T-cell (primary cell): Measurements from ENCODE around the gene DLG1. TPM values are rescaled to one million over a fixed set of nuclear protein-coding genes. Genes with fewer than 3 reads are reported as not detected.
A peak's percentile ranks its signal among the peaks of the same experiment; 100 is the strongest.

Experiments
- ATAC-seq, 4 experiments: fragments of 200-7000 bp in 3 of 4; fragments of 150-1000 bp in 1 of 4; cut with Tn5 transposase; replicated peaks in 1 of 4; 1 replicate in 3 of 4; 2 replicates in 1 of 4; pipeline ENCODE4 v1.10.0; 2021; ENCODE audit warnings: moderate library complexity in 3 of 4, mild to moderate bottlenecking in 2 of 4, moderate number of reproducible peaks in 1 of 4
- CTCF ChIA-PET, 2 donors: fragments of 300-600 bp; sonication (Branson Sonifier 250); formaldehyde crosslinking; loops; one replicate each; lab custom pipeline; 2022; ENCODE audit warnings: antibody characterized with exemption in 2 of 2; lab: Charles Lee
- POLR2A ChIA-PET, 2 donors: fragments of 300-600 bp; sonication (Branson Sonifier 250); formaldehyde crosslinking; loops; one replicate each; lab custom pipeline; 2022; ENCODE audit warnings: antibody characterized with exemption in 2 of 2; lab: Charles Lee
- DNase-seq, 35 experiments: peaks; one replicate each; pipeline versions ENCODE4 v3.0.0 to v3.0.0-alpha.2; 2013 to 2023
- H3K27ac ChIP-seq: one replicate; pipeline ENCODE4 v1.5.1; 2013; ENCODE audit warnings: low read length
- H3K27me3 ChIP-seq, 2 experiments: replicated peaks in 1 of 2; 1 replicate in 1 of 2; 2 replicates in 1 of 2; pipeline versions ENCODE4 v1.6.1 to v1.7.0; 2013; ENCODE audit warnings: low read length in 1 of 2, mixed read lengths in 1 of 2; ENCODE audit not compliant: control insufficient read depth in 2 of 2, insufficient read depth in 2 of 2; ENCODE audit errors: extremely low read depth in 1 of 2
- H3K36me3 ChIP-seq, 2 donors: 1 replicate in 1 of 2; 2 replicates in 1 of 2; pipeline versions ENCODE4 v1.6.1 to v1.7.0; 2013; ENCODE audit warnings: low read length in 1 of 2; ENCODE audit not compliant: control insufficient read depth in 2 of 2, insufficient read depth in 1 of 2; ENCODE audit errors: extremely low read depth in 1 of 2
- H3K4me1 ChIP-seq, 2 experiments: 1 replicate in 1 of 2; 2 replicates in 1 of 2; pipeline versions ENCODE4 v1.6.1 to v1.7.0; 2013; ENCODE audit warnings: low read length in 2 of 2, mixed read lengths in 1 of 2; ENCODE audit not compliant: insufficient read depth in 2 of 2, control insufficient read depth in 1 of 2; ENCODE audit errors: extremely low read depth in 1 of 2
- H3K4me3 ChIP-seq, 2 donors: 1 replicate in 1 of 2; 2 replicates in 1 of 2; pipeline versions ENCODE4 v1.5.1 to v1.7.0; 2013; ENCODE audit warnings: mild to moderate bottlenecking in 2 of 2, low read length in 1 of 2, moderate library complexity in 1 of 2; ENCODE audit not compliant: control insufficient read depth in 1 of 2; ENCODE audit errors: extremely low read depth in 1 of 2
- H3K9me3 ChIP-seq: 2 replicates; pipeline ENCODE4 v1.7.0; 2013
- H3K27ac Mint-ChIP-seq, 2 donors: one replicate each; pipeline ENCODE4 v1.8.0; 2020 to 2021; ENCODE audit warnings: mild to moderate bottlenecking in 2 of 2, mixed read lengths in 2 of 2
- H3K27me3 Mint-ChIP-seq, 2 donors: one replicate each; pipeline ENCODE4 v1.8.0; 2021 to 2022; ENCODE audit warnings: mixed read lengths in 2 of 2
- H3K36me3 Mint-ChIP-seq: one replicate; pipeline ENCODE4 v1.8.0; 2021; ENCODE audit warnings: mixed read lengths
- H3K4me1 Mint-ChIP-seq, 3 donors: one replicate each; pipeline ENCODE4 v1.8.0; 2020 to 2022; ENCODE audit warnings: mixed read lengths in 3 of 3, mild to moderate bottlenecking in 1 of 3
- H3K4me3 Mint-ChIP-seq, 3 donors: one replicate each; pipeline ENCODE4 v1.8.0; 2020 to 2022; ENCODE audit warnings: mild to moderate bottlenecking in 3 of 3, mixed read lengths in 3 of 3, moderate library complexity in 3 of 3
- H3K9me3 Mint-ChIP-seq, 3 donors: one replicate each; pipeline ENCODE4 v1.8.0; 2020 to 2022; ENCODE audit warnings: mixed read lengths in 3 of 3
- WGBS: methylation state at CpG from one replicate; pipeline ENCODE4 v1.1.5; 2013; ENCODE audit warnings: missing lambda C conversion rate; ENCODE audit not compliant: insufficient coverage; 5-methylcytosine and 5-hydroxymethylcytosine counted together
- total RNA-seq, 35 experiments: library from RNA in 6 of 35; stranded (reverse) in 6 of 35; fragments of 120-200 nt in 1 of 35; gene quantifications; one replicate each; pipeline versions ENCODE4 v1.2.1 to v1.2.4 and lab custom pipeline; 2013 to 2026

Gene DLG1
- total RNA-seq, 5 donors from 2014 or later (not counting 1 experiment from before 2014, with no cell fraction given) = 65.5 to 96.5 (median 68.4) TPM

- WGBS = 53% methylated on average over 49 of the region's 55 CpGs
- peak overlapping the region; percentile 58 to 84 for H3K27ac Mint-ChIP-seq
- H3K9me3 ChIP-seq = no peaks in the 10 kb centered on the region
- no peaks in the 10 kb centered on the region for H3K9me3 Mint-ChIP-seq
- no peaks in the 10 kb centered on the region for H3K36me3 ChIP-seq
- no peaks in the 10 kb centered on the region for H3K36me3 Mint-ChIP-seq
- no peak overlapping the region for H3K27ac ChIP-seq
- no peaks in the 10 kb centered on the region for H3K27me3 ChIP-seq
- peak in 4 of 35 experiments; percentile 6 to 16 (median 8) for DNase-seq
- no peaks in the 10 kb centered on the region for H3K27me3 Mint-ChIP-seq
- ChIA-PET CTCF (interaction anchor here in 1 of 2 donors (0.5 to 0.7 kb wide), 2 partner anchors 199 to 264 kb away, joined by 3 read pairs; no protein-coding TSS in a partner anchor), POLR2A (no interaction called here)
- peaks cover 0 to 12% of the 10 kb centered on the region in 2 experiments for H3K4me1 ChIP-seq
- H3K4me1 Mint-ChIP-seq = peaks cover 11 to 13% (median 11%) of the 10 kb centered on the region in 3 donors
- H3K4me3 ChIP-seq = no peak overlapping the region
- peak in 1 of 4 experiments; percentile 2 for ATAC-seq
- H3K4me3 Mint-ChIP-seq = peak overlapping the region; percentile 74 to 83 (median 74)
These were observed 296.3 kb downstream of the DLG1 start for GRCh38 chr3:197001972-197002700.

- Mint-ChIP-seq H3K9me3 (no peaks in the 10 kb centered on the region), H3K4me1 (peaks cover 11 to 13% (median 11%) of the 10 kb centered on the region in 3 donors), H3K27ac (peak overlapping the region; percentile 58 to 84), H3K36me3 (no peaks in the 10 kb centered on the region), H3K27me3 (no peaks in the 10 kb centered on the region), H3K4me3 (peak overlapping the region; percentile 74 to 83 (median 74))
- H3K27me3 ChIP-seq = no peaks in the 10 kb centered on the region
- H3K4me1 ChIP-seq = peaks cover 0 to 12% of the 10 kb centered on the region in 2 experiments
- DNase-seq (no peak), ATAC-seq (no peak)
- CTCF ChIA-PET = no interaction called here
- 97% methylated on average over 12 of the region's 20 CpGs for WGBS
- no peaks in the 10 kb centered on the region for H3K9me3 ChIP-seq
- no peak overlapping the region for H3K27ac ChIP-seq
- H3K4me3 ChIP-seq = no peak overlapping the region
- no peaks in the 10 kb centered on the region for H3K36me3 ChIP-seq
- POLR2A ChIA-PET = no interaction called here
These were observed 297.1 kb downstream of the DLG1 start for GRCh38 chr3:197001106-197001971.

DNA sequence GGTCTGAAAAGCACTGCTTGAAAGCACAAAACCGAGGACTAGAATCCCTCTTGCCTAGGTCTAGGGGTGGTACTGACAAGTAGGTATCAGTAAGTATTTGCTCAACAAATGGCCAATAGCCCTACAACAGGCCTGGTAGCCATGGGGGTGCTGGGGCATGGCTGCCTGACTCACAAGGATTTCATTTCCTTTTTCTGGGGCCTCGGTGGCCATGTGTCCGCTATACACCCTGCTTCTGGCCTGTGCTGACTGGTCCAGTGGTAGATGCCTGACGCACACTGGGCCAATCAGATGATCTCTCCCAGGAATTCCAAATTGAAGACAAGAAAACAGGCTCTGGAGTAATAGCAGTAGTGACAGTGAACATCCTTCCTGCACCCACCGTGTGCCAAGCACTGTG, 298.2 kb downstream of the DLG1 start:
- Histone ChIP-seq H3K4me3 (no peak overlapping the region), H3K27me3 (no peaks in the 10 kb centered on the region), H3K27ac (no peak overlapping the region), H3K9me3 (no peaks in the 10 kb centered on the region), H3K36me3 (no peaks in the 10 kb centered on the region), H3K4me1 (peaks cover 0 to 12% of the 10 kb centered on the region in 2 experiments)
- WGBS = 93% methylated on average over 3 of the region's 5 CpGs
- ATAC-seq = no peak
- no peaks in the 10 kb centered on the region for H3K36me3 Mint-ChIP-seq
- ChIA-PET CTCF (no interaction called here), POLR2A (no interaction called here)
- DNase-seq = no peak
- H3K9me3 Mint-ChIP-seq = no peaks in the 10 kb centered on the region
- H3K27me3 Mint-ChIP-seq = no peaks in the 10 kb centered on the region
- H3K4me1 Mint-ChIP-seq = peaks cover 11 to 13% (median 11%) of the 10 kb centered on the region in 3 donors
- no peak overlapping the region for H3K27ac Mint-ChIP-seq
- no peak overlapping the region for H3K4me3 Mint-ChIP-seq

- Mint-ChIP-seq H3K27me3 (no peaks in the 10 kb centered on the region), H3K36me3 (no peaks in the 10 kb centered on the region), H3K9me3 (no peaks in the 10 kb centered on the region), H3K27ac (no peak overlapping the region), H3K4me1 (peaks cover 8 to 10% (median 10%) of the 10 kb centered on the region in 3 donors), H3K4me3 (no peak overlapping the region)
- no peak overlapping the region for H3K27ac ChIP-seq
- ChIA-PET POLR2A (no interaction called here), CTCF (interaction anchor here in 1 of 2 donors (0.8 kb wide), 1 partner anchor 31 kb away, joined by 3 read pairs; the partner anchor contains the start of gene MELTF)
- H3K9me3 ChIP-seq = no peaks in the 10 kb centered on the region
- no peak for DNase-seq
- no peaks in the 10 kb centered on the region for H3K27me3 ChIP-seq
- ATAC-seq = no peak
- no peaks in the 10 kb centered on the region for H3K36me3 ChIP-seq
- H3K4me3 ChIP-seq = no peak overlapping the region
- 92% methylated on average over 16 of the region's 21 CpGs for WGBS
- H3K4me1 ChIP-seq = peaks cover 0 to 8% of the 10 kb centered on the region in 2 experiments
These were observed 299.2 kb downstream of the DLG1 start for GRCh38 chr3:196998966-196999760.

DNA sequence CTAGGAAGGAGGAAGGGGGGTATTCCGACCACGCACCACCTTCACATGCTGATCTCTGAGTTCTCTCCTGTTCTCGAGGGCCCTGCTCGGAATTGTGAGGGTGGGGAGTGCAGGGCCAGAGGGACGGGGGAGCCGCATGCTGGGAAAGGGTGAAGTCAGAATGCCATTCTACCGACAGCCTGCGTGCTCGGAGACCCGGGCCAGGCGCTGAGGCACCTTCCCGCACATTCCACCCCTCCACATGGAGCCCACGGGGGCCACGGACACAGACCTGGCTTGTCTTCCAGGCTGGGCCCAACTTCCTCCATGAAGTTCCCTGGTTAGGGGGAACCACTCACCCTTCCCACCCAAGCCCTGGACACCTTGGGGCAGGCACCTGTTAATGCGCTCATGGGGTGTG, 301.1 kb downstream of the DLG1 start:
- Histone ChIP-seq H3K4me3 (no peak overlapping the region), H3K4me1 (no peaks in the 10 kb centered on the region), H3K27ac (no peak overlapping the region), H3K9me3 (no peaks in the 10 kb centered on the region), H3K36me3 (no peaks in the 10 kb centered on the region), H3K27me3 (no peaks in the 10 kb centered on the region)
- Mint-ChIP-seq H3K27me3 (no peaks in the 10 kb centered on the region), H3K9me3 (no peaks in the 10 kb centered on the region), H3K4me3 (no peak overlapping the region), H3K4me1 (peaks cover 3 to 5% (median 5%) of the 10 kb centered on the region in 3 donors), H3K27ac (no peak overlapping the region), H3K36me3 (no peaks in the 10 kb centered on the region)
- ATAC-seq = no peak
- ChIA-PET POLR2A (no interaction called here), CTCF (no interaction called here)
- 96% methylated on average over 5 of the region's 15 CpGs for WGBS
- DNase-seq = no peak
